Measurements from ENCODE around the gene FAF1. TPM values are rescaled to one million over a fixed set of nuclear protein-coding genes. Genes with fewer than 3 reads are reported as not detected.

The FAF1 gene
- total RNA-seq, 1 donor from 2014 or later: 46.4 TPM

DNA sequence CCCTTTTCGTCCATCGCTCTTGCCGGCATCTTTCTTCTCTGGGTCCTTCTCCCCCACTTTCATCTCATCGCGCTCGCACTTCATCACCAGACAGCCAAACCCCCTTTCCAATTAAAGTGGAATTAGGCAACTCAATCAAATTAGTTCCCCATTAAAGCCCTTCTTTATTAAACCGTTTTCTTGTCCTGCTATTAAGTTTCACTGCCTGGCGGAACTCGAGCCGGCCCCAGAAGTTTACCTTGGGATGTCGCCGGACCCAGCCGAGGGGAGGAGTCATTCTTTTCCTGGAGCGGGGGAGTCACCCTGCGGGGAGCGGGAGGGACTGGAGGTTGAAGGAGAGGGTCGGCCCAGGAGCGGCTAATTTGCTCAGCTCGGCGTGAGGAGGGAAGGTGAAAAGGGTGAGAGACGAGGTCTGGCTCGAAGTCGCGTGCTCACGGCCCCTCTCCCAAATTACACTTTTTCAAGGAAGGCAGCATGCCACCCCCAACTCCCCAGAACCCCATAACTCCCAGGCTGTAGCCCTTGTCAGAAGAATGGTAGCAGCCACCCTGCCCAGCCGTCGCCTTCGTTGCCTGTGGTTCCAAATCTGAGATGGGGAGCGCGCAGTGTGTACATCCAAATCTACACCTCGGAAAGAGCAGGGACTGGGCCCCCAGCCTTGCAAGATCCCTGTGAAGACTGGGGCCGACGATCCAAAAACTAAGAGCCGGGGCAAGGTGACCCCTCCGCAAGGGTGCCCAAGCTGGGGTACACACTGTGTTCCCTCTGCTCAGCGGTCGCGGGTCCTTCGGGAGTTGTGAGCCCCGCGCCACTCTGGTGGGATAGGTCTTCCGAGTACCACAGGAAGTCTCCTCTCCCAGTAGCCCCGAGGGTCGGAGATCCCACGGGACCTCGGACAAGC lies 543.3 kb downstream of the FAF1 start:
- peaks cover 83% of the 10 kb centered on the region for H3K27me3 ChIP-seq
- H3K4me1 ChIP-seq: peaks cover 15% of the 10 kb centered on the region
- no peaks in the 10 kb centered on the region for H3K9me3 ChIP-seq
- no peaks in the 10 kb centered on the region for H3K36me3 ChIP-seq
- TF ChIP-seq, protein P1, sequence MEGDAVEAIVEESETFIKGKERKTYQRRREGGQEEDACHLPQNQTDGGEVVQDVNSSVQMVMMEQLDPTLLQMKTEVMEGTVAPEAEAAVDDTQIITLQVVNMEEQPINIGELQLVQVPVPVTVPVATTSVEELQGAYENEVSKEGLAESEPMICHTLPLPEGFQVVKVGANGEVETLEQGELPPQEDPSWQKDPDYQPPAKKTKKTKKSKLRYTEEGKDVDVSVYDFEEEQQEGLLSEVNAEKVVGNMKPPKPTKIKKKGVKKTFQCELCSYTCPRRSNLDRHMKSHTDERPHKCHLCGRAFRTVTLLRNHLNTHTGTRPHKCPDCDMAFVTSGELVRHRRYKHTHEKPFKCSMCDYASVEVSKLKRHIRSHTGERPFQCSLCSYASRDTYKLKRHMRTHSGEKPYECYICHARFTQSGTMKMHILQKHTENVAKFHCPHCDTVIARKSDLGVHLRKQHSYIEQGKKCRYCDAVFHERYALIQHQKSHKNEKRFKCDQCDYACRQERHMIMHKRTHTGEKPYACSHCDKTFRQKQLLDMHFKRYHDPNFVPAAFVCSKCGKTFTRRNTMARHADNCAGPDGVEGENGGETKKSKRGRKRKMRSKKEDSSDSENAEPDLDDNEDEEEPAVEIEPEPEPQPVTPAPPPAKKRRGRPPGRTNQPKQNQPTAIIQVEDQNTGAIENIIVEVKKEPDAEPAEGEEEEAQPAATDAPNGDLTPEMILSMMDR (IDR thresholded peaks at IDR 0.05): no peak
- H3K27ac ChIP-seq: no peak overlapping the region
- ATAC-seq (no peak), DNase-seq (no peak)
- intact Hi-C loops (cut with DNase I): no loop called here
- no peak overlapping the region for H3K4me3 ChIP-seq

DNA sequence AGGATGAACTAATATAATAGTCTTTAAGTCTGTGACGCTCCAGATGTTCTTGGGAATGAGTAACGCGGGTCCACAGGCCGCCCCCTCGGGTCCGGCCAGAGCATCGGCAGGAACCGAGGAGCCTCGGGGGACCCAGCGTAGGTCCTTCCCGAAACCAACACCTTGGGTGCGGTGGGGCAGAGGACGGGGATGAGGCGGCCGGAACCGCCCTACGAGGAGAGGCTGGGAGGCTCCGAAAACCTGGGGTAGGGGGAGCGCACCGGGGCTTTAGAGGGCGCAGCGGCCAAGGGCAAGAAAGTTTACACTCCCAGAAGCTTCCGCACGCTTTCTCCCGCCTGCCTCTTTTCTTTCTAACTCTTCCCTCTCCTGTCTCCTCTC lies 543.9 kb downstream of the FAF1 start:
- Histone ChIP-seq H3K36me3 (no peaks in the 10 kb centered on the region), H3K4me1 (peaks cover 15% of the 10 kb centered on the region), H3K27ac (no peak overlapping the region), H3K9me3 (no peaks in the 10 kb centered on the region), H3K27me3 (peaks cover 77% of the 10 kb centered on the region), H3K4me3 (no peak overlapping the region)
- intact Hi-C loops (cut with DNase I): no loop called here
- ATAC-seq: no peak
- no peak for DNase-seq
- TF ChIP-seq, protein P1 (IDR thresholded peaks at IDR 0.05): no peak

DNA sequence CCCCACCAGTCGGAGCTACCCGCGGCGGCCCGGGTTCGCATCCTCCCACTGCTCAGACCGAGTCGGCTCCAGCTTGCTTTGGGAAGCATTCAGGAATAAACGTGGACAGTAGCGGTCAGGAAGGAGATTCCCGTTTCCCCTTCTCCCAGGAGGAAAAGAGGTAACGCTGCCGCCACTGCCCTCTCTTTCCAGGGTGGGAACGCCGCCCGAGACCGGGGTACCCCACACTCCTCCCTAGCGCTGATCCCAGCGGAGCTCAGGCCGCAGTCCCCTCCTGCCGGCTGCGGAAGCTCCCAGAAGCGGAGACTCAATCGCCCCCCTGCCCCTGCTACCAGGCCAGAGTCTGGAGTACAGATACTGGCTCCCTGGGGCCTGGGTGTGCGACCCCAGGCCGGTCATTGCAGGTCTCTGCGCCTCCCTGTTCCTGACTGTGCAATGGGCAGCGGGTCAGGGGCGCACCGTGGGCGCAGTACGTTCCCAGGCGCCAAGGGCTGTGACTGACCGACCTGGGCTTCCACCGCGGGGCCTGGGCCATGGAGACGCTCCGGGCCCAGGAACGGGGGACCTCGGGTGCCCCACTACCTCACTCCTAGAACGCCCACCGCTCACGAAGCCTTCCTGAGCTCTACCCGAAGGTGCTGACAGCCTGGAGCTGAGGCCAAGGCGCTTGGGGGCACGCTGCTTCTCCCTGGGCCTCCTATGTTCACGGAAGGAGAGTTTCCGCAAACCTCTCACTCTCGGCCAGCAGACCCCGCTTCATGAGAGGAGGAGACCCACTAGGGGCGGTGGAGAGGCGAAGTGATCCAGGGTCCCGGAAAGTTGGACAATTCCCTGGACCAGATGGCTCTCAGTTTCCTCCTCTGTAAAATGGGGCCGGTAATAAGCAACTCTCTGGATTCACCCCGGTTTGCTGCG lies 544.6 kb downstream of the FAF1 start:
- Histone ChIP-seq H3K27ac (no peak overlapping the region), H3K4me3 (no peak overlapping the region), H3K36me3 (no peaks in the 10 kb centered on the region), H3K9me3 (no peaks in the 10 kb centered on the region), H3K27me3 (peaks cover 70% of the 10 kb centered on the region), H3K4me1 (peaks cover 11% of the 10 kb centered on the region)
- DNase-seq (no peak), ATAC-seq (no peak)
- intact Hi-C loops (cut with DNase I): no loop called here
- TF ChIP-seq, protein P1 (IDR thresholded peaks at IDR 0.05): no peak

DNA sequence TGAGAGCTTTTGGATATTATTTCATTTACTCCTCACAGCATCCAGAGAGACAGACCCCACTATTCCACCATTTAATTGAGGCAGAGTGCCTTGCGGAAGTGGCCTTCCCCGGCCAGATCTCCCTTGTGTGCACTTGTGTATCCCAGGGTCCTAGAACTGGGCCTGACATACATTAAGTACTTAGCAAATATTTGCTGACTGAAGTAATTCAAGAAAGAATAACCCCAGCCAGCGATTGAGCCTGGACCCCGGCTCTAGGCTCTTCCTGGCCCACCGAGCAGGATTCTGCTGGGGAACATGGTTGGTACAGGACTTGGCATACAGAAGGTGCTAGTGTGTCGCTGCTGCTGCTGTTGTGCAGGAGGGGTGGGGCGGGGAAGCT lies 545.2 kb downstream of the FAF1 start:
- ATAC-seq: no peak
- no peak overlapping the region for H3K4me3 ChIP-seq
- no peaks in the 10 kb centered on the region for H3K9me3 ChIP-seq
- DNase-seq: no peak
- no peak overlapping the region for H3K27ac ChIP-seq
- peaks cover 64% of the 10 kb centered on the region for H3K27me3 ChIP-seq
- intact Hi-C loops (cut with DNase I): no loop called here
- no peaks in the 10 kb centered on the region for H3K36me3 ChIP-seq
- peaks cover 11% of the 10 kb centered on the region for H3K4me1 ChIP-seq
- TF ChIP-seq, protein P1 (IDR thresholded peaks at IDR 0.05): no peak

DNA sequence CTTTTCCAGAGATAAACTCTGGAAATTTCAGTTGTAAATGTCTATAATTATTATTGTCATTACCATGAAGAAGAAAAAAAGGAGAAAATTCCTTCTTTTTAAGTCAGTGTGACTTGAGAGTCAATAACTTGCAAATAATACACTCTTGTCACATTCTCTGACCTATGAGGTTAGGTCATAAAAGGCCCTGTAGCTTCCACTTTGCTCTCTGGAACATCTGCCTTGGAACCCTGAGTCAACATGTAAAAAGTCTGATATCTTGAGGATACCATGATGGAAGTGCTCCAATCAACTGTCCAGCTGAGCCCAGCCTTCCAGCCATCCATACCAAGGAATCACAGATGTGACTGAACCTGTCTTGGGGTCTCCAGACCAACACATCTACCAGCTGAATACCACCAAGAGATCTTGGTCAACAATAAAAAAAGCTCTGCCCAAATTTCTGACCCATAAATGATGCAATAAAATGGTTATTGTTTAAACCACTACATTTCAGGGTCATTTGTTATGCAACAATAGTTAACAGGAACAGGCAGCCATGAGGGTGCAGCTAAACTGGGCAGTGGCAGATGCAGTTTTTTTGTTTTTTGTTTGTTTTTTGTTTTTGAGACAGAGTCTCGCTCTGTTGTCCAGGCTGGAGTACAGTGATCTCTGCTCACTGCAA lies 547.1 kb downstream of the FAF1 start:
- TF ChIP-seq, protein P1 (IDR thresholded peaks at IDR 0.05): no peak
- no peak for DNase-seq
- Histone ChIP-seq H3K36me3 (no peaks in the 10 kb centered on the region), H3K27ac (no peak overlapping the region), H3K4me1 (peaks cover 8% of the 10 kb centered on the region), H3K9me3 (no peaks in the 10 kb centered on the region), H3K4me3 (no peak overlapping the region), H3K27me3 (peaks cover 47% of the 10 kb centered on the region)
- intact Hi-C loops (cut with DNase I): no loop called here
- ATAC-seq: no peak
